ENCODE results near the gene DNAH17.

Gene DNAH17

DNA sequence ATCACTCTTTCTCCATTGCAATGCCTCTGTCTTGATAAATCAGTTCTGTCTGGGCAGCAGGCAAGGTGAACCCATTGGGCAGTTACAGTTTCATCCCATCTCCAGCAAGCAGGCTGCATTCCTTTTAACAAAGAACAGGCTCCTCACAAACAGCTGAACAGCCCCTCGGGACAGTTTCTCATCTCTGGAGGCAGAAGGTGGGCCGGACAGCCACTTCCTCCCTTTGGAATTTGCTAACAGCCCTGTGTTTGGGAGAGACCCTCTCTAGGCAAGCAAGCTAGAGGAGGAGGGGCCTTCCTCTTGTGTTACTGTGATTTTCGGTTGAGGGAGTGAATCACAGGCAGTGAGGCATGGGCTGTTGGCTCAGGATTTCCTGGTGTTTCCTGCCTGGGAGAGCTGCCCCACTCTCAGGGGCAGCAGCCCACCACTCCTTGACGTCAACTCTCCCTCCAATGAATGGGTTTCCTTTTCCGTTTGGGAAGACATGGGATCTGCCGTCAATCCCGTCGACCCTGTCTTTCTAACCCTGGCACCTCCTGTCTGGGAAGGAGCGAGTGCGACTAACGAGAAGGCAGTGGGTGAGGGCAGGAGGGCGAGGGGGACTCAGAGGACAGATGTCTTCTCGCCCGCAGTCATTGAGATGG is 202.4 kb downstream of the DNAH17 start:
- no peak overlapping the region for H2AFZ ChIP-seq (ENCODE audit: low read length)
- no peaks in the 10 kb centered on the region; the same call in 1 of the 2 replicates for H3K4me1 ChIP-seq (ENCODE audit: low read length)
- no peak overlapping the region for H3K4me2 ChIP-seq (ENCODE audit: low read depth, low read length)
- H3K9me3 ChIP-seq (replicated peaks; ENCODE audit: insufficient read depth, low read length): no peaks in the 10 kb centered on the region
- no peaks in the 10 kb centered on the region for H4K20me1 ChIP-seq (ENCODE audit: insufficient read depth, low read length)
- H3K27ac ChIP-seq (ENCODE audit: low read length): no peak overlapping the region
- H3K27me3 ChIP-seq (replicated peaks; ENCODE audit: insufficient read depth, low read length): peaks cover 55% of the 10 kb centered on the region
- no peak overlapping the region for H3K4me3 ChIP-seq (ENCODE audit: low read length)
- peaks cover 14% of the 10 kb centered on the region for H3K79me2 ChIP-seq (ENCODE audit: low read length)
- no peak for DNase-seq
- TF ChIP-seq EZH2phosphoT487 (IDR thresholded peaks at IDR 0.05; ENCODE audit: low read length): no peak
- no peak for TF ChIP-seq EZH2 (optimal IDR thresholded peaks at IDR 0.05; ENCODE audit: low read depth, low read length)
- TF ChIP-seq, protein P1, sequence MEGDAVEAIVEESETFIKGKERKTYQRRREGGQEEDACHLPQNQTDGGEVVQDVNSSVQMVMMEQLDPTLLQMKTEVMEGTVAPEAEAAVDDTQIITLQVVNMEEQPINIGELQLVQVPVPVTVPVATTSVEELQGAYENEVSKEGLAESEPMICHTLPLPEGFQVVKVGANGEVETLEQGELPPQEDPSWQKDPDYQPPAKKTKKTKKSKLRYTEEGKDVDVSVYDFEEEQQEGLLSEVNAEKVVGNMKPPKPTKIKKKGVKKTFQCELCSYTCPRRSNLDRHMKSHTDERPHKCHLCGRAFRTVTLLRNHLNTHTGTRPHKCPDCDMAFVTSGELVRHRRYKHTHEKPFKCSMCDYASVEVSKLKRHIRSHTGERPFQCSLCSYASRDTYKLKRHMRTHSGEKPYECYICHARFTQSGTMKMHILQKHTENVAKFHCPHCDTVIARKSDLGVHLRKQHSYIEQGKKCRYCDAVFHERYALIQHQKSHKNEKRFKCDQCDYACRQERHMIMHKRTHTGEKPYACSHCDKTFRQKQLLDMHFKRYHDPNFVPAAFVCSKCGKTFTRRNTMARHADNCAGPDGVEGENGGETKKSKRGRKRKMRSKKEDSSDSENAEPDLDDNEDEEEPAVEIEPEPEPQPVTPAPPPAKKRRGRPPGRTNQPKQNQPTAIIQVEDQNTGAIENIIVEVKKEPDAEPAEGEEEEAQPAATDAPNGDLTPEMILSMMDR (IDR thresholded peaks at IDR 0.05; ENCODE audit: low read length): no peak
- H3K9ac ChIP-seq (ENCODE audit: low read length): no peak overlapping the region
- H3F3A ChIP-seq (ENCODE audit: insufficient read depth, low read length): no peaks in the 10 kb centered on the region
- no peaks in the 10 kb centered on the region for H3K36me3 ChIP-seq (replicated peaks; ENCODE audit: insufficient read depth, low read length)
- H3K9me2 ChIP-seq (replicated peaks; ENCODE audit: insufficient read depth, low read length): no peaks in the 10 kb centered on the region

DNA sequence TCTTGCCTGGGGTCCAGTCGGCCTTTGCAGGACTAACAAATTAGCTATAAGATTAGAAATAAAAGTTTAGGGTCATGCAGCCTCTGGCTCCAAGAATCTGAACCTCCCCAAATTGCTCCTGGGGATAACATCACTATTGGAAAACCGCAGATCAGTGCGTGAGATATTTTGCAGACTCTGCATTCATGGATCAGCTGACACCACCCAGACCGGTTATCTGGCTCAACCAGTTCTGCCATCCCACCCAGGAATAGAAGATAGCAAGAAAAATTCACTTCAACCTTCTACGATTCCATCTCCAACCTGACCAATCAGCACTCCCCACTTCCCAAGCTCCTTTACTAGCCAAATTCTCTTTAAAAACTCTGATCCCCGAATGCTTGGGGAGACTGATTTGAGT is 203.0 kb downstream of the DNAH17 start:
- Histone ChIP-seq H3K4me1 (ENCODE audit: low read length) (no peaks in the 10 kb centered on the region; the same call in 1 of the 2 replicates), H2AFZ (ENCODE audit: low read length) (no peak overlapping the region), H3K79me2 (ENCODE audit: low read length) (peaks cover 8% of the 10 kb centered on the region), H3K36me3 (replicated peaks; ENCODE audit: insufficient read depth, low read length) (no peaks in the 10 kb centered on the region), H3K4me3 (ENCODE audit: low read length) (no peak overlapping the region), H3K27ac (ENCODE audit: low read length) (no peak overlapping the region), H3F3A (ENCODE audit: insufficient read depth, low read length) (no peaks in the 10 kb centered on the region), H3K9me2 (replicated peaks; ENCODE audit: insufficient read depth, low read length) (no peaks in the 10 kb centered on the region), H4K20me1 (ENCODE audit: insufficient read depth, low read length) (no peaks in the 10 kb centered on the region), H3K9me3 (replicated peaks; ENCODE audit: insufficient read depth, low read length) (no peaks in the 10 kb centered on the region), H3K4me2 (ENCODE audit: low read depth, low read length) (no peak overlapping the region), H3K27me3 (replicated peaks; ENCODE audit: insufficient read depth, low read length) (peaks cover 61% of the 10 kb centered on the region), H3K9ac (ENCODE audit: low read length) (no peak overlapping the region)
- no peak for TF ChIP-seq EZH2phosphoT487 (IDR thresholded peaks at IDR 0.05; ENCODE audit: low read length)
- TF ChIP-seq, protein P1 (IDR thresholded peaks at IDR 0.05; ENCODE audit: low read length): no peak
- TF ChIP-seq EZH2 (optimal IDR thresholded peaks at IDR 0.05; ENCODE audit: low read depth, low read length): no peak
- no peak for DNase-seq

Data from MM.1S (cell line).